Non-pigmented ciliary epithelial cell (primary cell): ENCODE results near the gene FANCC.
"Not testable (repeated sequence)": the region's sequence is repeated elsewhere in the genome, so short reads cannot be mapped to it uniquely, and the experiment has no call there.

ENCODE experiments used
- DNase-seq: peaks from one replicate; pipeline ENCODE4 v3.0.0-alpha.2; 2010; ENCODE audit warnings: low read depth

The FANCC gene

GRCh38 chr9:95329061-95329460, 11.6 kb upstream of the FANCC start:
- DNase-seq: not testable (repeated sequence)

- no peak for DNase-seq
Measured at GRCh38 chr9:95327239-95327865, 9.8 kb upstream of the FANCC start.

GRCh38 chr9:95325221-95325620, 7.7 kb upstream of the FANCC start:
- DNase-seq: no peak

- DNase-seq: no peak
Measured at GRCh38 chr9:95317893-95318211, 343 bp upstream of the FANCC start.

DNA sequence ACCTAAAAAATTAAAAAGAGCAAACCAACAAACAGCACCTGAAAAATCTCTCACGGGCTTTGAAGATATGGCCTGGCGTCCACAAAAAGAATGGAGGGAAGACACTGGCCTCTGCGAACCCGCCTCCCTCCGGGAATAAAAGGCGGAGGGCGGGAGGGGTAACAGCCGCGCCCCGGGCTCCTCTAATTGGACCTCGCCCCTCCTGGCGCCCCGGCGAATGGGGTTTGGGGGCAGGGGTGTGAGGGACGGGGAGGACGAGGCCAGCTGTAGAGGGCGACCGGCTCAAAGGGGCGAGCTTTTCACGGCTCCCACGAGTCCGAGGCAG, 753 bp downstream of the FANCC start:
- DNase-seq: no peak

DNA sequence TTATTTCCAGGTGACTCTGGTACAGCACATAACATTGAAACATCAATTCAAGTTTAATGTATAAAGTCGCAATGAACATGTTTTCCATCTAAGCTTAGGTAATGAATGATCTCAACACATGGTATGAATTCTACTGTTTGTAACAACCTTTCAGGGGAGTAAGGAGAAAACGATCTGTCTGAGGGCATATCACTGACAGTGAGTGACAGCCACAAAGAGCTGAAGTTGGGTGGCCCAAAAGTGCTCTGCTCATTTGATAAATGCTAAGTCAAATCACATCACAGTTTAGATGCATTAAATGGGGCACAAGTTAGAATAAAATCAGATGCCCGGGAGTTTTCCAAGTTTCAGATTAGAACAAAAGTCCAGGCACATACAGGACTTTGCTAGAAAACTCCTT, 1.2 kb downstream of the FANCC start:
- no peak for DNase-seq

GRCh38 chr9:95315108-95315746, 2.3 kb downstream of the FANCC start:
- DNase-seq: no peak

- no peak for DNase-seq
Measured at GRCh38 chr9:95313010-95313498, 4.5 kb downstream of the FANCC start.

DNA sequence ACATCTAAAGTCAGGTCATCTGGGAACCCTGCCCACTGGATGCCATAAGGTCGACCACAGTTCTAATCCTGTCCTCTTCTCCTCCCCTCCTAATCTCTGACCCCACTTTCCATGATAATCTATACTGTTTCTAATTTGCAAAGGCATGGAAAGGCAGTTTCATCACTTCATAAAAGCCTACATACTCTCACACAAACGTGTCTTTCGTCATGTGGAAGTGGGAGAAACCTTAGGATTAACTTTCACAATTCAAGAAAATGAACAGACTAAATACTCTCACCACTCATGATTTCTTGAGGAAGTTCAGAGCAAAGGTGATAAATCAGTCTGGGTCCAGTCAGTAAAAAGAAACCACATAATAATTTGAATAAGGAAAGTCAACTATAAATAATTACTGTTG, 5.5 kb downstream of the FANCC start:
- no peak for DNase-seq

DNA sequence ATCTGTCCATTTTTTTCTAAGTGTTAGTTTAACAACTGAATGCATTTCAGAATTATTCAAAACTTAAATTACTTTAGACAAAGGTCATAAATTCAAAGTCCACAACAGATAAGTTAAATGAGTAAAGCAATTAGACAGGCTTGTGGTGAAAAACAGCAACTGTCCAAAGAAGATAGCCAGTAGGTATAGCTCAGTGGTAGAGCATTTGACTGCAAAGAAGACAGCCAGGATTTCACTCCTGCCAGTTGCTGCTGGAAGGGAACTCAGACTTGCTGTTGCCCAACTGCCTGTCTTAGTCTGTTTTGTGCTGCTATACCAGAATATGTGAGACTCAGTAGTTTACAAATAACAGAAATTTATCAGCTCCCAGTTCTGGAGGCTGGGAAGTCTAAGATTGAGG, 10.0 kb downstream of the FANCC start:
- no peak for DNase-seq

- no peak for DNase-seq
Measured at GRCh38 chr9:95306819-95307218, 10.7 kb downstream of the FANCC start.

- no peak for DNase-seq
Measured at GRCh38 chr9:95305770-95306492, 11.6 kb downstream of the FANCC start.

DNA sequence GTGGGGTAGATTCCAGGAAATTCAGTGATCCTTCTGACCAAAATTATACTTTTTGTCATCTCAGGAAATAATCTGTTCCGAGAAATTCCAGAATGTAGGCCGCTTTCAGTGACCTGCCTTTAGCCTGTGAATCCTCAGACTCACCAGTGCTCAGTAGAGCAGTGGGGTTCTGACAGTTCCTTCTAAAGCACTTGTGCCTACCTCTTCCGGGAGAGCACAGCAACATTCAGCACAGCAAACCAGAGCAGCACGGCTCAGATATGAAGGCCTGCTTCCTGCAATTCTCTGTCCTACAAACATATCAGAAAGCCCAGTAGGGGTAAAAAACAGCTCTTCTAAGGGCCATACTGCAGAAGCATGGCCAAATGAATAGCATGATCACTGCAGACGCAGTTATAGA, 15.0 kb downstream of the FANCC start:
- no peak for DNase-seq

GRCh38 chr9:95297760-95298159, 19.7 kb downstream of the FANCC start:
- no peak for DNase-seq

DNA sequence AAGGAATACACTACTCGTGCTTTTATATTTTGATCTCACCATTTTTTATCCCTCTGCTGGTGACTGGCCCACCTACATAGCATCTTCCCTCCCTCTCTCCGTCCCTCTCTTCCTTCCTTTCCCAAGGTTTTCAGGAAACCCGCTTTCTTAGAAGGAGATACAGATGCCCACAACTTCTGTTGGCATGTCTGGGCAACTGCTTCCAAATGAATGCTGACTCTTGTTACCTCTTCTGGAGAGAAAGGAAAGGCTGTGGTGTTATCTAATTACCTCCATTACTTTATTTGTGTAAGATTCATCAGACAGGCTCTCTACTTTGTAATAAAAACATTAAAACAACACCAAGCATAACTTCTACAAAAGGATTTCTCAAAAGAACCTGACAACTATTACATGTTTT, 20.2 kb downstream of the FANCC start:
- no peak for DNase-seq

- no peak for DNase-seq
Measured at GRCh38 chr9:95296761-95297160, 20.7 kb downstream of the FANCC start.

DNA sequence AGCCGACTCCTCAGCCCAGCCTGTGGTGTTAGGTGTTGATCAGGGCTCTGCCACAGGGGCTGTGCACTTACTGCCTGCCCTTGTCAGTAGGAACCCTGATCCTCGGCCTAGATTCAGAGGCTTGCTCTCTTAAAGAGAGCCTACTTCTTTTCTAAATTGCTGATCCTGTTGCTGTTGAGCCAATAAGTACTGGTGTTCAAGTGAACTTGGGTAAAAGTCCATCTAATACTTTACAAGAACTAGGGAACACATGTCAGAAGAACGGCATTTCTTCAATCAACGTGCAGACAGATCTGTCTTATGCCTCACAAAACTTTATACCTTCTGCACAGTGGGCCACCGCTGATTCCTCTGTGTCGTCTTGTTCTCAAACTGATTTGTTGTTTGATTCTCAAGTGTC, 24.2 kb downstream of the FANCC start:
- DNase-seq: not testable (repeated sequence)

- no peak for DNase-seq
Measured at GRCh38 chr9:95292226-95292625, 25.3 kb downstream of the FANCC start.

DNA sequence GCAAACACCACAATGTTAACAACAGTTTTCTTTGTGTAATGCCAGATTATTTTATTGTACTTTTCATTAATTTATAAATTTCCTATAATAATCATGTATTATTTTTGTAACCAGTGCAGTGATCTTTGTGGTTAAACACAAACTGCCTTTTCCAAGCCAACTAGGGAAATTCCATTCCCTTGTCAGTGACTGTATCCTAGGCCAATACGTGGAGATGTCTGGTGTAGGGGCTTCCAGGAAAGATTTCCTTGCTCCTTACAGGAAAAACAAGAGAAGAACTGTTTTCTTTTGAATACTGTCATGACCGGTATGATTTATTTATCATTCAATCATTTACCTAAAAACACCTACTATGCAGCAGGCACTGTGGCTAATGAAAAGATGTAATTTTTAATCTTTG, 31.4 kb downstream of the FANCC start:
- no peak for DNase-seq

GRCh38 chr9:95285307-95285706, 32.2 kb downstream of the FANCC start:
- DNase-seq: no peak

DNA sequence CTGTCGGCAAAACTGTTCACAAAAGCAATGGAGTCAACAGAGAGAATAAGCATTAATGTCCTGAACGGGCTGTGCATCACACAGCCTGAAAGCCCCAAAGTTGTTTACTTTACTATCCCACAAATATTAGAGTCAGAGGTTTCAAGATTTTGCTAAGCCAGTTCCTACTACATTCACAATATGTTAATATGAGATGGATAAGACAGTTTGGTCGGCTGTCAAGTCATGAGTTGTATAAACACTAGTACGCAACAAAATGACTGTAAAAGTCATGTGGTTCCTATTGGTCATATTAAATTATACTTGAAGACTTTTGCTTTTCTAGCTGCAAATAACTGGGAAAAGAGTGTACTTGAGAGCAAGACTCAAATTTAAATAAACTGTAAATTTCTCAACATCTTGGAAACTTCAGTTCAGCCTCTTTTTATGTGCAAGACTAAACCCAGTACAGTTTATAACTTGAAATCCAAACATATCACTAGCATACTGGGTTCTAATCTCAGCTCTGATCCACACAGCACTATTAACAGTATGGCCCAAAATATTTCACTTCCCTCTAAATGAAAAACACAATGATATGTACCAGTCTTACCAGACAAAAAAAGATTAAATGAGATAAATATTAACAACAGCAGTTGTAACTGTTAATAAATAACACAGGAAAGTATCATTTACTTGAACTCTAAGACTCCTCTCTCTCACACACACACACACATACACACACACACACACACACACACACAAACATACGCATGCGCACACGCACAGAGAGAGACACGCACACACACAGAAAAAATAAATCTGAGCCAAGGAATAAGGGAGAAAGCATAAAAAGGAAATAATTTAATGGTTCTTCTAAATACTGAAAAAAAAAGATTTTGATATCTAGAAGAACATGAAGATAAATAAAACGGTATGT, 33.1 kb downstream of the FANCC start:
- no peak for DNase-seq

- no peak for DNase-seq
Measured at GRCh38 chr9:95283673-95284072, 33.8 kb downstream of the FANCC start.

DNA sequence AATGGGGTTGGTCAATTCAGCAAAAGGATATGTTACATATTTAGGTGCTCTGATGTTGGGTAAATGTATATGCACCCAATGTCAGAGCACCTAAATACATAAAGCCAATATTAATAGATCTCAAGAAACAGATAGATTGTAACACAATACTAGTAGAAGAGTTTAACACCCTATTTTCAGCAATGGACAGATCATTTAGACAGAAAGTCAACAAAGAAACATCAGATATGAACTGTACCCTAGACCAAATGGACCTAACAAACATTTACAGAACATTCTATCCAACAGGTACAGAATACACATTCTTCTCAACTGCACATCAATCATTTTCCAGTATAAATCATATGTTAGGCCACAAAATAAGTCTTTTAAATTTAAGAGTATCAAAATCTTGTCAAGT, 35.2 kb downstream of the FANCC start:
- no peak for DNase-seq
